GM12801 (cell line): ENCODE data around the gene TPR.

Experiments
- CTCF ChIP-seq: IDR thresholded peaks from one replicate; pipeline ENCODE4 v1.5.1; 2011; ENCODE audit warnings: control low read depth; ENCODE audit not compliant: insufficient read length; ENCODE audit errors: extremely low read depth

TPR gene

DNA sequence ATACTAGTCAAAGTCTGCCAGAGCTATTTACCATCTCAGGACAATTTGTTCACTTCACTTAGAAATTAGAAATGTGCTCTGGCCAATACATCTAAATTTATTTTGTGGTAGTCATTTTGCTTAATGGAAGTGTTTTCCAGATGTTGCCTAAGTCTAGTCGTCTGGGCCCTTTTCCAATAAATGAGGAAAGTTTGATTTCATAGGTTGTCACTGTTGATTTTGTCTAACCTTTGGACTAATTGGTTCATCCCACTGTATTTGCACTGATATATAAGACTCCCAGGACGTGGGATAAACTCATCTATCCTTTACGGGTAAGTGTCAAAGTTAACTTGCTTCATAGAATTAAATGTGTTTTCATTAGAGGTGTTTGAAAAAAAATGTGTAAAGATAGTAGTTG is 79.1 kb downstream of the TPR start, which contains the start of gene PRG4:
Gene PRG4, plus strand, starts transcription at position 300 of the 400 bp plus-strand sequence.
- TF ChIP-seq CTCF = no peak

DNA sequence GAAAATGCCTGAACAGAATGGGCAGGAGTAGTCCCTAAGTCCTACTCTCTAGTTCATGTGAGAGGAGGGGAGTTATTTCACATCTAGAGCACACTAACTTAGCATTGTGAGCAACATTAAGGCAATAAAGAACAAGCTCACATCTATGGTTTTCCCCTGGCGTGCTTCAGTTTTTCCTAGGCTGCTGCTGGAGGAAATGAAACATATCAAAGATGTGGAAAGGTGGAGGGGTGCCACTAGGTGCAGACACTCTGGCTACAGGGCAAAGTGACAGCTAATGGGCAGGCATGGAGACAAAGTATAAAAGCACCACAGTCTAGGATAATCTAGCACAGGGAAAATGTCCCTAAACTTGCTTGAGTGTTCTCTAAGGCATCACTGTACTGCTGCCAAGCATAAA is 82.2 kb downstream of the TPR start:
- TF ChIP-seq CTCF = no peak

DNA sequence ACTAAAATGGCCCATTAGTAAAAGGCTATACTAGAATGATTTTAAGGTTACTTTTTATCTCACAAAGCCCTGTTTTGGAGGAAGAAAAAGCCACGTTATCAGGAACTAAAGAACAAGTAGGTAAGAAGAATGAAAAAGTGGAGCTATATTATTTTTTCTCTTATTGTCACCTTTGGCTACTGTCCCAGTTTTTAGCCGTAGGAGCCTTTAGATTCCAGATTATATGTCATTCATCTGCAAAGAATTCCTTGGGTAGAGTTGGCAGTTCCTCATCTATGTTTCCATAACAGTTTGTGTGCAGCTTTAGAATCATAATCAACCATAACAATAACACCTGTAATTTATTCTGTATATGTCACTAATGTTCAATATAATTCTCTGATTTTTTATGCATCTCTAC is 83.8 kb downstream of the TPR start:
- no peak for TF ChIP-seq CTCF

DNA sequence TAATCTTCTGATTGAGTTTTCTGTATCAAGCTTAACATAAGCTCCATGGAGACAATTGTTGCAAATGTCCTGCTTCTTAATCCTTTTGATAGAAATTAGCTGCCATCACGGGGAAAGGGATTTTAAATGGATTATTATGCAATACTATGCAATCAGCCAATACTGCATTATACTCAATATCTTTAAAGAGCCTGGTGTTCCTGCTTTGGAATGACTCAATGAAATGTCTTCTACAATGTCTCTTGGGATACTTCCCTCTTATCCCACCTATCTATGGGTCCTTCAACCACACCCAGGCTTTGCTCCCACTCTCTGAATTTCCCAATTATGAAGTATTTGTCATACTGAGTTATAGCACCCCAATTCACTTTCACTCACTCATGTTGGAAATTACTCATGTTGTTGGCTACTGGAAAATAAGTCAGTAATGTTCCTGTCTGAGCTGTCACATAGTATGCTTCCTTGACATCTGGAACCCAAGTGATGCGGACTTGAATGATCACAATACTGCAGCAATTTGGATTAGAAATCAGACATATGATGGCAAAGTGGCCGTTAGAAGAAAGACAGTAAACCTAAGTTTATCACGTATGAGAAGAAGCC is 85.0 kb downstream of the TPR start:
- no peak for TF ChIP-seq CTCF

GRCh38 chr1:186286615-186287315 is 88.3 kb downstream of the TPR start:
- TF ChIP-seq CTCF = no peak

DNA sequence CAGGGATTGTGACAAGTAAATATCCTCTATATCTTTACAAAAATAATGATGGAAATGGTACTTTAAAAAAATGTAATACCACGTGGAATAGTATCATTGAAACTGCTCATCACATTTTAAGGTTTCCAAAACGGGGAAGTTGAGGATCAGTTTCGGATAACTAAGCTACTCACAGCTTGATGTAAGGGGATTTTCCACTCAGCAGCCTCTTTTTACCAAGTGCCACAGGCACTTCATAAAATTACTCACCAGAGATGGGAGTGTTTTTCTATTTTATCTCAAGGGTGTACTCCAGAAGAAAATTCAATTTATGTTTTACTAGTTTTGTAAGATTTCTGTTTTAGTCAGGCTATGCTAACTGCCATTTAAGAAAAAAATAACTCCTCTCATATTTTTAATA is 91.7 kb downstream of the TPR start:
- TF ChIP-seq CTCF = no peak

GRCh38 chr1:186282466-186282865 is 92.6 kb downstream of the TPR start:
- TF ChIP-seq CTCF = no peak
